ENCODE data around the gene ZYG11B. TPM values are rescaled to one million over a fixed set of nuclear protein-coding genes. Genes with fewer than 3 reads are reported as not detected.
A peak's percentile ranks its signal among the peaks of the same experiment; 100 is the strongest.

ZYG11B gene
- total and polyA plus RNA-seq, 2 of the 13 experiments (the other 11 are each of a cell fraction or from before 2014, with no cell fraction given), result 6.9 to 17.9 TPM

DNA sequence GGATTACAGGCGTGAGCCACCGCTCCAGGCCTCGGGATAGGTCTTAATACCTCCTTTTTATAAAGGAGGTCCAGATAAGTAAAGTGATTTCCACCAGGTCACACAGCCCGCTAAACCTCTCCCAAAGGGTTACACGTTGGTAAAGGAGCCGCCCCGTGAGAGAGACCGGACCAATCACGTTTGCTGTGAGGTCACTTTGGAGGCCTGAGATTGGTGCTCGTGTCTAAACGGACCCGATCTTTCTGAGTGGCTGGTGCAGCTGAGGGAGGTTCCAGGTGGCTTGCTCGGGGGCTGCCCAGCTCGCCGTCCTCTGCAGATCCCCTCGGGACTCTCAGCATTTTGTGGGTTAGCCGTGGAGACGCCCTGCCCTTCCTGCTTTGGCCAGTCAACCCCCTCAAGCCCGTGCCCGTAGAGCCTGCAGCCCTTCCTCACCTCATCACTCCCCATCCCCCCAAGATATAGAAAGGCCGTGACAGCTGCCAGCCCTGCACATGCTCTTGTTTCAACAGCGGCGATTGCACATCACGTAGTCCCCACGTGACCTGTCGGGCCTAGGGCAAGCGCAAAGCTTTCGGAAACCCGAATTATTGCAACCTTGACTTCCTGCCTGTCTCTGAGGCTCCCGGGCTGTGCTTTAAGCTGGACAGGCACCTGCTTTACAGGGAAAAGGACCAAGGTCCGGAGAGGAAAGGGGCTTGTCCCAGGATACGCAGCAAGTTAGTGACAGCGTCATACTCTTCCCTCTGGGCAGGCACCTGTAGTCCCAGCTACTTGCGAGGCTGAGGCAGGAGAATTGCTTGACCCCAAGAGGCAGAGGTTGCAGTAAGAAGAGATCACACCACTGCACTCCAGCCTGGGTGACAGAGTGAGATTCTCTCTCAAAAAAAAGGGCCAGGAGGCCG is 23.1 kb upstream of the ZYG11B start:
- no peaks in the 10 kb centered on the region for H3K79me2 ChIP-seq (ENCODE audit: insufficient read depth, low read length)
- H3K4me1 ChIP-seq (ENCODE audit: insufficient read depth, low read length), result peaks cover 49% of the 10 kb centered on the region
- 0% methylated on average over 27 of the region's 35 CpGs for WGBS (ENCODE audit: low lambda C conversion rate)
- H4K20me1 ChIP-seq (ENCODE audit: insufficient read depth, low read length), result no peaks in the 10 kb centered on the region
- peak overlapping the region; percentile 74 for H3K9ac ChIP-seq (ENCODE audit: insufficient read depth, low read depth, low read length)
- H2AFZ ChIP-seq (ENCODE audit: low read length), result peak overlapping the region; percentile 46
- intact Hi-C loops (cut with micrococcal nuclease; ENCODE audit: unreplicated experiment), result loop anchor here (5.0 to 10.0 kb wide), 3 partner anchors 122 to 479 kb away; partner anchors contain the start of genes ECHDC2 and SCP2
- BruUV-seq (replicated peaks), result TSS peak; percentile 62
- no peaks in the 10 kb centered on the region for H3K9me3 ChIP-seq (ENCODE audit: low read length)
- peak overlapping the region; percentile 86 for H3K4me2 ChIP-seq (ENCODE audit: low read depth, low read length)
- POLR2A ChIA-PET, result interaction anchor here (0.7 to 1.6 kb wide), 18 partner anchors 9 to 487 kb away, joined by 3 to 21 read pairs (median 4); partner anchors contain the start of genes ECHDC2, ORC1, PRPF38A and TUT4
- peak; percentile 94 for DNase-seq (ENCODE audit: low spot score)
- FAIRE-seq, result peak; percentile 96
- peak overlapping the region; percentile 45 to 69 (median 49) for H3K4me3 ChIP-seq (replicated peaks in 1 of 3; ENCODE audit: insufficient read depth in 1 of 3, low read depth in 2 of 3, low read length in 3 of 3)
- peak overlapping the region; percentile 76 for H3K27ac ChIP-seq (ENCODE audit: extremely low read length, insufficient read depth, low read length)
- no peaks in the 10 kb centered on the region for H3K27me3 ChIP-seq (ENCODE audit: control insufficient read depth in 1 of 2, insufficient read depth in 2 of 2, low read length in 2 of 2)
- CTCF ChIA-PET (ENCODE audit: low intra/inter-chr PET ratio, low total read pairs), result no interaction called here
- ATAC-seq, result peak; percentile 92
- H3K36me3 ChIP-seq (replicated peaks in 1 of 2; ENCODE audit: control insufficient read depth in 1 of 2, insufficient read depth in 2 of 2, low read length in 2 of 2), result no peaks in the 10 kb centered on the region
- in situ Hi-C loops (cut with HindIII; ENCODE audit: extremely low pct_ligation_motif_present, low pct_unique_long_range_greater_than_20kb), result loop anchor here (10.0 kb wide), 1 partner anchor 482 kb away; no protein-coding TSS in a partner anchor
- peak; percentile 58 for TF ChIP-seq SP4 (CRISPR knock-in tag; IDR thresholded peaks at IDR 0.05)
- peak; percentile 88 for TF ChIP-seq HOXA5 (CRISPR knock-in tag; IDR thresholded peaks at IDR 0.05)
- TF ChIP-seq ZFP36 (IDR thresholded peaks at IDR 0.05; ENCODE audit: borderline replicate concordance, low read depth, low read length, partially characterized antibody), result no peak
- TF ChIP-seq ZNF629 (CRISPR knock-in tag; conservative IDR thresholded peaks at IDR 0.05), result 0 out of 2 replicates have a peak, but pooled peaks have one; percentile 57
- TF ChIP-seq SRF (IDR thresholded peaks at IDR 0.05; ENCODE audit: low read depth, low read length), result no peak
- TF ChIP-seq FIP1L1 (IDR thresholded peaks at IDR 0.05; ENCODE audit: borderline replicate concordance, insufficient read depth, low read depth, low read length), result no peak
- TF ChIP-seq ZNF280D (CRISPR knock-in tag; IDR thresholded peaks at IDR 0.05), result no peak
- peak; percentile 29 for TF ChIP-seq RBM39 (IDR thresholded peaks at IDR 0.05; ENCODE audit: low read depth, low read length, poor library complexity, severe bottlenecking)
- TF ChIP-seq KDM3A (CRISPR knock-in tag; IDR thresholded peaks at IDR 0.05; ENCODE audit: low read depth), result no peak; the same call in 1 of the 2 replicates
- TF ChIP-seq PRDM10 (CRISPR knock-in tag; IDR thresholded peaks at IDR 0.05; ENCODE audit: low read depth), result peak; percentile 77
- peak; percentile 96 for TF ChIP-seq ZMAT3 (CRISPR knock-in tag; conservative IDR thresholded peaks at IDR 0.05)
- no peak for TF ChIP-seq MAZ (IDR thresholded peaks at IDR 0.05; ENCODE audit: borderline replicate concordance, low read depth, low read length)
- peak; percentile 75 for TF ChIP-seq MAZ (CRISPR knock-in tag; IDR thresholded peaks at IDR 0.05; ENCODE audit: low read depth)
- TF ChIP-seq SOX5 (CRISPR knock-in tag; IDR thresholded peaks at IDR 0.05; ENCODE audit: borderline replicate concordance), result peak; percentile 44; the same call in 1 of the 2 replicates
- peak; percentile 94 for TF ChIP-seq ZNF616 (CRISPR knock-in tag; IDR thresholded peaks at IDR 0.05; ENCODE audit: low read depth)
- TF ChIP-seq ZNF317 (CRISPR knock-in tag; IDR thresholded peaks at IDR 0.05), result peak; percentile 79

Data from HepG2 (cell line).